A673 (cell line): ENCODE measurements around the gene PDE4A. TPM values are rescaled to one million over a fixed set of nuclear protein-coding genes. Genes with fewer than 3 reads are reported as not detected.
A peak's percentile ranks its signal among the peaks of the same experiment; 100 is the strongest.

Experiments used
- BruUV-seq: library from RNA; stranded (reverse); fragments of 400-500 nt; replicated peaks from 2 replicates; lab custom pipeline; 2021; lab: Mats Ljungman, UMichigan
- CTCF ChIA-PET: fragments of 300-600 bp; sonication (Branson Sonifier 250); formaldehyde crosslinking; loops from one replicate; lab custom pipeline; 2022; ENCODE audit warnings: antibody characterized with exemption; lab: Charles Lee
- POLR2A ChIA-PET: fragments of 300-600 bp; sonication (Branson Sonifier 250); formaldehyde crosslinking; loops from one replicate; lab custom pipeline; 2022; ENCODE audit warnings: antibody characterized with exemption; ENCODE audit not compliant: low non-redundant PET; lab: Charles Lee
- DNase-seq: peaks from one replicate; pipeline ENCODE4 v3.0.0-alpha.2; 2015; ENCODE audit warnings: low spot score
- H3K27ac ChIP-seq: fragments of 200-600 bp; sonication (generic); 2 replicates; pipeline ENCODE4 v1.5.1; 2016; ENCODE audit warnings: mixed run types, low read depth, mild to moderate bottlenecking, mixed read lengths, antibody characterized with exemption, low read length; ENCODE audit not compliant: poor library complexity, severe bottlenecking
- H3K27me3 ChIP-seq: fragments of 200-600 bp; sonication (generic); replicated peaks from 2 replicates; pipeline ENCODE4 v1.6.1; 2017; ENCODE audit warnings: mixed run types, low read depth, mild to moderate bottlenecking, mixed read lengths, antibody characterized with exemption, low read length; ENCODE audit not compliant: insufficient read depth, poor library complexity
- H3K36me3 ChIP-seq: fragments of 200-600 bp; sonication (generic); 2 replicates; pipeline ENCODE4 v1.6.1; 2016; ENCODE audit warnings: mixed run types, mild to moderate bottlenecking, mixed read lengths, antibody characterized with exemption, low read length; ENCODE audit not compliant: insufficient read depth, poor library complexity, severe bottlenecking
- H3K4me1 ChIP-seq: fragments of 200-600 bp; sonication (generic); 2 replicates; pipeline ENCODE4 v1.6.1; 2017; ENCODE audit warnings: mixed run types, mild to moderate bottlenecking, mixed read lengths, antibody characterized with exemption, low read length; ENCODE audit not compliant: insufficient read depth, poor library complexity, severe bottlenecking
- H3K4me3 ChIP-seq: fragments of 200-600 bp; sonication (generic); 2 replicates; pipeline ENCODE4 v1.5.1; 2016; ENCODE audit warnings: low read depth, mixed run types, mild to moderate bottlenecking, mixed read lengths, low read length; ENCODE audit not compliant: poor library complexity, severe bottlenecking
- H3K9me3 ChIP-seq: fragments of 200-600 bp; sonication (generic); 2 replicates; pipeline ENCODE4 v1.6.1; 2016; ENCODE audit warnings: mixed run types, low read depth, mild to moderate bottlenecking, mixed read lengths, antibody characterized with exemption, low read length; ENCODE audit not compliant: poor library complexity, severe bottlenecking
- CTCF ChIP-seq: fragments of 300-800, 200-600 bp; sonication (generic); conservative IDR thresholded peaks from 2 replicates; pipeline ENCODE4 v1.5.1; 2017; ENCODE audit warnings: low read depth, mild to moderate bottlenecking, antibody characterized with exemption, low read length, moderate library complexity, mixed read lengths
- EZH2 ChIP-seq: fragments of 200-600 bp; sonication (generic); IDR thresholded peaks from 2 replicates; pipeline ENCODE4 v1.6.1; 2017; ENCODE audit warnings: borderline replicate concordance, low read depth, mild to moderate bottlenecking, mixed read lengths, antibody characterized with exemption, low read length; ENCODE audit not compliant: poor library complexity, severe bottlenecking
- intact Hi-C: fragments of 100-400 bp; cut with micrococcal nuclease; formaldehyde crosslinking; loops from one replicate; pipeline ENCODE4 v1.10.0; 2022; ENCODE audit not compliant: unreplicated experiment
- total RNA-seq: library from RNA; stranded (reverse); gene quantifications from 2 replicates; pipeline ENCODE4 v1.2.3, GENCODE V29; 2021

Gene PDE4A
- total RNA-seq, 1 experiment from 2014 or later, result 40.1 TPM

DNA sequence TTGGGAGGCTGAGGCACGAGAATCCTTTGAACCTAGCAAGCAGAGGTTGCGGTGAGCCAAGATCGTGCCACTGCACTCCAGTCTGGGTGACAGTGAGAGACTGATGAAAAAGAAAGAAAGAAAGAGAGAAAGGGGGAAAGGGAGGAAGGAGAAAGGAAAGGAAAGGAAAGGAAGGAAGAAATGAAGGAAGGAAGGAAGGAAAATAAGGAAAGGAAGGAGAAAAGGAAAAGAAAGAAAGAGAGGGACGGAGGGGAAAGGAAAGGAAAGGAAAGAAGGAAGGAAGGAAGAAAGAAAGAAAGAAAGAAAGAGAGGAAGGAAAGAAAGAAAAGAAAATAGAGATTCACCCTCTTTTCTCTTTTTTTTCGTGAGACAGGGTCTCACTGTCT is 8.7 kb downstream of the PDE4A start:
- no peaks in the 10 kb centered on the region for H3K9me3 ChIP-seq
- no peak for TF ChIP-seq CTCF
- no peak for TF ChIP-seq EZH2
- no peak for DNase-seq
- intact Hi-C loops, result no loop called here
- ChIA-PET CTCF (interaction anchor here (1.2 kb wide), 1 partner anchor 11 kb away, joined by 3 read pairs; no protein-coding TSS in a partner anchor), POLR2A (no interaction called here)
- BruUV-seq, result no TSS peak
- no peaks in the 10 kb centered on the region for H3K36me3 ChIP-seq
- H3K4me3 ChIP-seq, result no peak overlapping the region
- no peaks in the 10 kb centered on the region for H3K27me3 ChIP-seq
- H3K27ac ChIP-seq, result no peak overlapping the region
- H3K4me1 ChIP-seq, result peaks cover 21% of the 10 kb centered on the region

DNA sequence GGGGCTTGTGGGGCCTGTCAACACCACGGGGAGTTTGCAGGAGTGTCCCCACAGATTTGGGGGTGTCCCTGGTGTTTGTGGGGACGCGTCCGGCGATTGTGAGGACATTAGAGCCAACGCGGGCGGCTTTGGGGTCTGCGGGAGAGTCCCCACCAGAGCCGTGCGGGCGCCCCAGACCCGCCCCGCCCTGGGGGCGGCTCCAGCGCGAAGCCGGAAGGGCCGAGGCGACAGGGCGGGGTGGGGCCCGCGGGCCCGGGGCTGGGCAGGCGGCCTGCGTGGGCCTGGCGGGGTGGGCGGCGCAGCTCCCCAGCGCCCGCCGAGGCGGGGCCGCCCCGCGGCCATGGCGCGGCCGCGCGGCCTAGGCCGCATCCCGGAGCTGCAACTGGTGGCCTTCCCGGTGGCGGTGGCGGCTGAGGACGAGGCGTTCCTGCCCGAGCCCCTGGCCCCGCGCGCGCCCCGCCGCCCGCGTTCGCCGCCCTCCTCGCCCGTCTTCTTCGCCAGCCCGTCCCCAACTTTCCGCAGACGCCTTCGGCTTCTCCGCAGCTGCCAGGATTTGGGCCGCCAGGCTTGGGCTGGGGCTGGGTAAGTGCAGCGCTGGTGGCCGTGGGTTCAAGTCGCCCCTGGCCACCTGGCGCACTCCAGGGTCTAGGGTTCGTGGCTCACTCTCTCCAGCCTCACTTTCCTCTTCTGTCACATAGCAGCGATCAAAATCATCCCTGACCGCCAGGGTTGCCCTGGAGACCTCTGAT is 10.3 kb downstream of the PDE4A start:
- Histone ChIP-seq H3K4me3 (no peak overlapping the region), H3K9me3 (no peaks in the 10 kb centered on the region), H3K36me3 (no peaks in the 10 kb centered on the region), H3K4me1 (peaks cover 14% of the 10 kb centered on the region), H3K27ac (no peak overlapping the region), H3K27me3 (no peaks in the 10 kb centered on the region)
- ChIA-PET CTCF (no interaction called here), POLR2A (no interaction called here)
- no peak for DNase-seq
- intact Hi-C loops, result no loop called here
- BruUV-seq, result no TSS peak
- TF ChIP-seq EZH2, result no peak
- TF ChIP-seq CTCF, result no peak

DNA sequence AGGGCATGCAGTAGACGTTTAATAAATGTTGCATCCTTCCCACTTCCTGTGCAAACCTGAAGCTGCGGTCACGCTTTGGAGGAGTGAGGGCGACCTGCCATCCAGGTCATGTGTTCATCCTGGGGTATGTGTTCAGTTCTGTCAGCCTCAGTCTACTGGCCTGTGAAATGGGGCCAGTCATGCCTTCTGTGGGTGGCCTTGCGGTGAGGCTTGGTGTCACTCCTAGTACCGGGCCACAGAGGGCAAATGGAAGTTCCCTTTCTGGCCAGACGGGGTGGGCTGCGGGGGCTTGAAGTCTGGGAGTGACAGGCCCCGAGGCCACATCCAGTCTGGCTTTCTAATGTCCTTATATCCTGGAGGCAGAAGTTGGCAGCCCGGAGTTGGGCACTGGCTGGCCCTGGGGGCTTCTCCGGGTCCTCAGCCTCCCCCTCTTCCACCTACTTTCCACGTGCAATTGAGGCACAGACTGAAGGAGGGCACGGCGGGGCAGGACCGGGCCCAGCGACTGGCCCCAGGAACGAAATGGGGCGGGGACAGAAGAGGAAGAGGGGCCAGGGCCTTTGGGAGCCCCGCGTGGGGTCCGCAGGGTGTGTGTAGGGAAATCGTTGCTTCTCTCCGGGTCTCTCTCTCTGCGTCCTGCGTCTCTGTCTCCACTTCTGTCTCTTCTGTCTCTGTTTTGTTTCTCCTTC is 11.1 kb downstream of the PDE4A start:
- Histone ChIP-seq H3K9me3 (no peaks in the 10 kb centered on the region), H3K27ac (peak overlapping the region; percentile 75), H3K4me1 (peaks cover 14% of the 10 kb centered on the region), H3K4me3 (peak overlapping the region; percentile 41), H3K27me3 (no peaks in the 10 kb centered on the region), H3K36me3 (no peaks in the 10 kb centered on the region)
- POLR2A ChIA-PET, result no interaction called here
- BruUV-seq, result no TSS peak
- no peak for DNase-seq
- TF ChIP-seq CTCF, result no peak
- intact Hi-C loops, result no loop called here
- CTCF ChIA-PET, result interaction anchor here (0.6 kb wide), 2 partner anchors 103 to 375 kb away, joined by 8 to 11 read pairs; no protein-coding TSS in a partner anchor
